OCI-LY7 (cell line): ENCODE results near the gene ZBTB5.

ENCODE experiments used
- EZH2phosphoT487 ChIP-seq: fragments of 200-600 bp; sonication (generic); IDR thresholded peaks from 2 replicates; pipeline ENCODE4 v1.6.1; 2018; ENCODE audit warnings: low read depth, borderline replicate concordance, mild to moderate bottlenecking, mixed run types, antibody characterized with exemption, low read length, moderate library complexity, mixed read lengths
- TF ChIP-seq, protein P1 (sequence below): fragments of 200-600 bp; sonication (generic); conservative IDR thresholded peaks from 2 replicates; pipeline ENCODE4 v1.5.1; 2014; ENCODE audit warnings: mild to moderate bottlenecking, antibody characterized with exemption, low read length, moderate library complexity, mixed read lengths

DNA sequence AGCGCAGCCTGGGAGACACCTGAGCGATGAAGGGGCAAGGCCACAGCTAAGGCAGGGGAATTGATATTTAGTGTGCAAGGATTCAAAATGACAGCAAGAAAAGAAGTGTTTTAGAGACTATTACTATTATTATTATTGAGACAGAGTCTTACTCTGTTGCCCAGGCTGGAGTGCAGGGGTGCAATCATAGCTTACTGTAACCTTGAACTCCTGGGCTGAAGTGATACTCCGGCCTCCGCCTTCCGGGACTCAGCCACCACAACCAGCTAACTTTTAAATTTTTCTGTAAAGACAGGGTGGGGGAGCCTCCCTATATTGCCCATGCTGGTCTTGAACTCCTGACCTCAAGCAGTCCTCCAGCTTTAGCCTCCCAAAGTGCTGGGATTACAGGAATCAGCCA is 46.0 kb downstream of the ZBTB5 start:
- TF ChIP-seq, protein P1, sequence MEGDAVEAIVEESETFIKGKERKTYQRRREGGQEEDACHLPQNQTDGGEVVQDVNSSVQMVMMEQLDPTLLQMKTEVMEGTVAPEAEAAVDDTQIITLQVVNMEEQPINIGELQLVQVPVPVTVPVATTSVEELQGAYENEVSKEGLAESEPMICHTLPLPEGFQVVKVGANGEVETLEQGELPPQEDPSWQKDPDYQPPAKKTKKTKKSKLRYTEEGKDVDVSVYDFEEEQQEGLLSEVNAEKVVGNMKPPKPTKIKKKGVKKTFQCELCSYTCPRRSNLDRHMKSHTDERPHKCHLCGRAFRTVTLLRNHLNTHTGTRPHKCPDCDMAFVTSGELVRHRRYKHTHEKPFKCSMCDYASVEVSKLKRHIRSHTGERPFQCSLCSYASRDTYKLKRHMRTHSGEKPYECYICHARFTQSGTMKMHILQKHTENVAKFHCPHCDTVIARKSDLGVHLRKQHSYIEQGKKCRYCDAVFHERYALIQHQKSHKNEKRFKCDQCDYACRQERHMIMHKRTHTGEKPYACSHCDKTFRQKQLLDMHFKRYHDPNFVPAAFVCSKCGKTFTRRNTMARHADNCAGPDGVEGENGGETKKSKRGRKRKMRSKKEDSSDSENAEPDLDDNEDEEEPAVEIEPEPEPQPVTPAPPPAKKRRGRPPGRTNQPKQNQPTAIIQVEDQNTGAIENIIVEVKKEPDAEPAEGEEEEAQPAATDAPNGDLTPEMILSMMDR: no peak
- TF ChIP-seq EZH2phosphoT487: no peak
